HepG2 (cell line): ENCODE data around the gene ENO4.

Experiments
- ATF6 ChIP-seq: sonication (generic); formaldehyde crosslinking; conservative IDR thresholded peaks from 2 replicates; pipeline ENCODE4 v1.4.0; 2020; ENCODE audit warnings: missing genetic modification reagents
- CTCF ChIP-seq: sonication (generic); formaldehyde crosslinking; IDR thresholded peaks from 2 replicates; pipeline ENCODE4 v1.5.0; 2020; ENCODE audit warnings: mild to moderate bottlenecking, missing genetic modification reagents, moderate library complexity
- EZH2 ChIP-seq: conservative IDR thresholded peaks from 2 replicates; pipeline ENCODE4 v1.6.1; 2012; ENCODE audit warnings: mild to moderate bottlenecking, low read depth, low read length, moderate library complexity
- HIVEP1 ChIP-seq: sonication (generic); formaldehyde crosslinking; IDR thresholded peaks from 2 replicates; pipeline ENCODE4 v1.4.0; 2020; ENCODE audit warnings: mild to moderate bottlenecking, missing genetic modification reagents
- NRL ChIP-seq: sonication (generic); formaldehyde crosslinking; IDR thresholded peaks from 2 replicates; pipeline ENCODE4 v1.5.0; 2020; ENCODE audit warnings: missing genetic modification reagents, mild to moderate bottlenecking, moderate library complexity, borderline replicate concordance
- RFXANK ChIP-seq: IDR thresholded peaks from 2 replicates; pipeline ENCODE4 v1.6.1; 2016
- TAF1 ChIP-seq: sonication (generic); formaldehyde crosslinking; IDR thresholded peaks from 2 replicates; pipeline ENCODE4 v1.4.0; 2020; ENCODE audit warnings: missing genetic modification reagents
- TCF7L2 ChIP-seq: IDR thresholded peaks from 2 replicates; pipeline ENCODE4 v1.6.1; 2011; ENCODE audit warnings: mild to moderate bottlenecking, low read depth, low read length, moderate library complexity
- TGIF2 ChIP-seq: IDR thresholded peaks from 2 replicates; pipeline ENCODE4 v1.6.1; 2016; ENCODE audit warnings: control low read depth, missing compliant biosample characterization
- ZBTB34 ChIP-seq: sonication (generic); formaldehyde crosslinking; IDR thresholded peaks from 2 replicates; pipeline ENCODE4 v1.8.0; 2022; ENCODE audit warnings: mild to moderate bottlenecking, missing genetic modification reagents
- ZBTB44 ChIP-seq: sonication (generic); formaldehyde crosslinking; IDR thresholded peaks from 2 replicates; pipeline ENCODE4 v1.4.0; 2020; ENCODE audit warnings: missing genetic modification reagents
- ZNF333 ChIP-seq: sonication (generic); formaldehyde crosslinking; IDR thresholded peaks from 2 replicates; pipeline ENCODE4 v1.4.0; 2020; ENCODE audit warnings: mild to moderate bottlenecking, missing genetic modification reagents, borderline replicate concordance
- ZNF501 ChIP-seq: sonication (generic); formaldehyde crosslinking; IDR thresholded peaks from 2 replicates; pipeline ENCODE4 v1.5.1; 2020; ENCODE audit warnings: mild to moderate bottlenecking, moderate library complexity, missing genetic modification reagents
- ZNF660 ChIP-seq: sonication (generic); formaldehyde crosslinking; IDR thresholded peaks from 2 replicates; pipeline ENCODE4 v1.5.1; 2020; ENCODE audit warnings: mild to moderate bottlenecking, low read depth, missing genetic modification reagents, borderline replicate concordance

- TF ChIP-seq RFXANK (CRISPR knock-in tag) (no peak), EZH2 (no peak), ZNF333 (CRISPR knock-in tag) (no peak), HIVEP1 (CRISPR knock-in tag) (no peak), ZBTB44 (CRISPR knock-in tag) (no peak), TGIF2 (no peak), ZNF501 (CRISPR knock-in tag) (no peak), ATF6 (CRISPR knock-in tag) (no peak), TCF7L2 (no peak), NRL (CRISPR knock-in tag) (no peak), ZBTB34 (CRISPR knock-in tag) (no peak), TAF1 (CRISPR knock-in tag) (no peak), CTCF (CRISPR knock-in tag) (no peak), ZNF660 (CRISPR knock-in tag) (no peak)
Measured at GRCh38 chr10:116870949-116871348, 21.6 kb downstream of the ENO4 start.
